GM12891 (cell line): ENCODE measurements around the gene PPP2R3A.

Source experiments
- PAX5 ChIP-seq: IDR thresholded peaks from 2 replicates; pipeline ENCODE4 v1.6.1; 2011; ENCODE audit warnings: low read length, moderate library complexity, mild to moderate bottlenecking; ENCODE audit not compliant: insufficient read depth, severe bottlenecking
- POLR2A ChIP-seq: IDR thresholded peaks from 2 replicates; pipeline ENCODE4 v1.6.1; 2011; ENCODE audit warnings: low read depth, low read length, control low read depth
- POLR2AphosphoS5 ChIP-seq: IDR thresholded peaks from 2 replicates; pipeline ENCODE4 v1.6.1; 2011; ENCODE audit warnings: low read depth, low read length, control low read depth
- POU2F2 ChIP-seq: IDR thresholded peaks from 2 replicates; pipeline ENCODE4 v1.6.1; 2011; ENCODE audit warnings: low read depth, mild to moderate bottlenecking, control low read depth, low read length, moderate library complexity
- SPI1 ChIP-seq: IDR thresholded peaks from 2 replicates; pipeline ENCODE4 v1.6.1; 2011; ENCODE audit warnings: low read depth, low read length, control low read depth
- TAF1 ChIP-seq: IDR thresholded peaks from 2 replicates; pipeline ENCODE4 v1.6.1; 2011; ENCODE audit warnings: low read depth, low read length, control low read depth

DNA sequence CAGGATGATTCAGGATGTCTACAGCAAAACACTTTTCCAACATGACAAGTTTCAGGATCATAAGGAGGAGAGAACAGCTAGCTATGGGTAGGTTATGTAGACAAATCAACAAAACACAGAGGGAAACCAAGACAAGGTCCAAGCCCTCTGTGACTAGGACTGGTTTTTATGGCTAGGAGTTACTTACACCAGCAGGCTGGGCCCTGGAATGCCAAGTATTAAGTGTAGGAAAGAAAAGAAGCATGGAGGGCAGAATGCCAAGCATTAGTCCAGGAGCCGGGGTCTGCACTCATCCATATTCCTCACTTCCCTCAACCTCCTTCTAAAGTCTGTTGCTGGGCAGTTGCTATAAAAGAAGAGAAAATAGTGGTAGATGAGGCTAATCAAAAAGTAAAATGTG lies 35.3 kb upstream of the PPP2R3A start:
- TF ChIP-seq POLR2AphosphoS5 (no peak), TAF1 (no peak), SPI1 (no peak), POLR2A (no peak), PAX5 (no peak), POU2F2 (no peak)
